ENCODE data around the gene STK11.
"Not testable (repeated sequence)": the region's sequence is repeated elsewhere in the genome, so short reads cannot be mapped to it uniquely, and the experiment has no call there.

Gene STK11

DNA sequence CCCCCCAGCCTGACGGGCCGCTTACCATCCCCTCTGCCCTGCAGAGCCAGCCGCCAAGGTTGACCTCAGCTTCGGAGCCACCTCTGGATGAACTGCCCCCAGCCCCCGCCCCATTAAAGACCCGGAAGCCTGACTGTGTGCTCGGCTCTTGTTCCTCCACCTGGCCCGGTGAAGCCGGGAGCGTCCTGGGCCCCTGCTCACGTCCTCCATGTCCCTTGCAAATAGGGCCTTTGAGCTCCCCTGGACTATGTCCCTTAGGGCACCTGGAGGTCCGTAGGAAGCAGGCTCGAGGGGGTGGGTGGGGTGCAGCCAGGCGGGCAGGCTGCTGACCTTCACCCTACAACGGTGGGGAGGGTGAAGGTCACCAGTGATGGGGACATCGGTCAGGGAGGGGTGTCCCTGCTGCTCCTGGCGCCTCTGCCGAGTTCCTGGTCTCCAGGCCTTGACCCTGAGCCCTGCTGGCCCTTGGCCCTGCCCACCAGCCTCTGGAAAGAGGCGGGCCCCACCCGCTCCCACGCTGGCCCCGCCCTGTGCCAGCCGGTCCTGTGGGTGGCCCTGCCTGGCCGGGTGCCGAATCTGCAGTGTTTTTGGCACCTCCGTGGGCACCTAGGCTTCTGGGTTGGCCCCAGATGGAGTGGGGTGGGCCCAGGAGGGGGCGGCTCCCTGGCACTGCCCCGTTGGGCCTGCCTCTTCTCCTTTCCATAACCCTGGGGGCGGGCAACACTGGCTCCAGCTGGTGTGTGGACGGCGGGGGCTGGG lies 39.3 kb downstream of the STK11 start:
- no peak for DNase-seq (ENCODE audit: low read depth)
- TF ChIP-seq, protein P1, sequence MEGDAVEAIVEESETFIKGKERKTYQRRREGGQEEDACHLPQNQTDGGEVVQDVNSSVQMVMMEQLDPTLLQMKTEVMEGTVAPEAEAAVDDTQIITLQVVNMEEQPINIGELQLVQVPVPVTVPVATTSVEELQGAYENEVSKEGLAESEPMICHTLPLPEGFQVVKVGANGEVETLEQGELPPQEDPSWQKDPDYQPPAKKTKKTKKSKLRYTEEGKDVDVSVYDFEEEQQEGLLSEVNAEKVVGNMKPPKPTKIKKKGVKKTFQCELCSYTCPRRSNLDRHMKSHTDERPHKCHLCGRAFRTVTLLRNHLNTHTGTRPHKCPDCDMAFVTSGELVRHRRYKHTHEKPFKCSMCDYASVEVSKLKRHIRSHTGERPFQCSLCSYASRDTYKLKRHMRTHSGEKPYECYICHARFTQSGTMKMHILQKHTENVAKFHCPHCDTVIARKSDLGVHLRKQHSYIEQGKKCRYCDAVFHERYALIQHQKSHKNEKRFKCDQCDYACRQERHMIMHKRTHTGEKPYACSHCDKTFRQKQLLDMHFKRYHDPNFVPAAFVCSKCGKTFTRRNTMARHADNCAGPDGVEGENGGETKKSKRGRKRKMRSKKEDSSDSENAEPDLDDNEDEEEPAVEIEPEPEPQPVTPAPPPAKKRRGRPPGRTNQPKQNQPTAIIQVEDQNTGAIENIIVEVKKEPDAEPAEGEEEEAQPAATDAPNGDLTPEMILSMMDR (conservative IDR thresholded peaks at IDR 0.05; ENCODE audit: low read depth, low read length), result no peak
- H3K4me3 ChIP-seq (ENCODE audit: low read length), result no peak overlapping the region

DNA sequence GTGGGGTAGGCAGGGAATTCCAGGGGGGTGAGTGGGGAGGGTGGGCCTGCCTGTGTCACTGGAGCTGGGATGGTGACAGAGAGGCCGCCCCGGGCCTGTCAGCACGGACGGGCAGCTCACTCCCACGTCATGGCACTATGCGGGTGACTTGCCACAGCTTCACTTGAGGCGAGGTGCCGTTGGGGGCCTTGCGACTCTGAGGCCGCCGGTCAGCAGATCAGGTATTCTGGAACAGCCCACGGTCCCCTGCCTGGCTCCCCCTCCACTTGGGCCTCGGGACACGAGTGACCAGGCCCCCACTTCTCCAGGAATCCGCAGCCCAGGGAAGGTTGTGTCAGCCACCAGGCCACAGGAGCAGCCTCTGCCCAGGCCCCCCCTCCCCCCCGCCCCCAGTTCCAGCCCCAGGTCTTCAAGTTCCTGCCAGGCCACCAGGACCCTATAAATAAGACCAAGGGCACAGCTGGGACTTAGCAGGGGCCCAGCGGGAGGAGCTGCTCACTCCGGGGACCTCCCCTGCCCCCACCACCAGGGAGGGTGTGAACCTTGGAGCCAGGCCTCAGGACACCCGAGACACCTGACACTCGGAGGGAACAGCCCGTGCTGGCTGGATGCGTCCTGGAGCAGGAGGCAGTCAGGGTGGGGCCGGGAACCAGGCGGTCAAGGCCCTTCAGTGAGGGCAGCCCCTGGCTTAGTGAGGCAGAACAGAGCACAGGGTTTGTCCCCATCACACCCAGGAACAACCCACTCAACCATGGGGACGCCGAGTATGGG lies 40.1 kb downstream of the STK11 start:
- DNase-seq (ENCODE audit: low read depth), result no peak
- TF ChIP-seq, protein P1 (conservative IDR thresholded peaks at IDR 0.05; ENCODE audit: low read depth, low read length), result no peak
- H3K4me3 ChIP-seq (ENCODE audit: low read length), result no peak overlapping the region

DNA sequence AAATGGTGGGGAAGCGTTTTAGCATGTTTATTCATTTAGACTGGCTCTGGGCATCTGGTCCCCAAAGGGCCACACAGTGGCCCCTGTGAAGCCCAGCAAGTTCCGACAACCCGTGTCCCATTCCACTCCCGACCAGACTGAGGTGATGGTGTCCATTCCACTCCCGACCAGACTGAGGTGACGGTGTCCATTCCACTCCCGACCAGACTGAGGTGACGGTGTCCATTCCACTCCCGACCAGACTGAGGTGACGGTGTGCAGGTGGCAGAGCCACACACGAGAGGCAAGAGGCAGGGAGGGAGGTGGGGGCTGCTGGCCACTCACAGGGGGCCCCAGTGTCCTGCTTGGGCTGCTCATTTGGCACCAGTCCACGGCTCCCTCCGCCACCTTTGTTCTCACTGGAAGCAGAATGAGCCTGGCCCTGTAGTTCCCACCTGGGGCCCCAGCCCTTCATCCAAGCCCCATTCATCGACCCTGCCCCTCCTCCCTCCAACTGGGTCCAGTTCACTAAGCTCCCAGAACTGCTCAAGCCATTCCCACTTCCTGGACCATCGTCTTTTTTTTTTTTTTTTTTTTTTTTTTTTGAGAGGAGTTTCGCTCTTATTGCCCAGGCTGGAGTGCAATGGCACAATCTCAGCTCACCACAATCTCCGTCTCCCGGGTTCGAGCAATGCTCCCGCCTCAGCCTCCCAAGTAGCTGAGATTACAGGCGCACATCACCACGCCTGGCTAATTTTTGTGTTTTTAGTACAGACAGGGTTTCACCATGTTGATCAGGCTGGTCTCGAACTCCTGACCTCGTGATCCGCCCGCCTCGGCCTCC lies 40.9 kb downstream of the STK11 start:
- not testable (repeated sequence) for H3K4me3 ChIP-seq (ENCODE audit: low read length); DNase-seq (ENCODE audit: low read depth)

DNA sequence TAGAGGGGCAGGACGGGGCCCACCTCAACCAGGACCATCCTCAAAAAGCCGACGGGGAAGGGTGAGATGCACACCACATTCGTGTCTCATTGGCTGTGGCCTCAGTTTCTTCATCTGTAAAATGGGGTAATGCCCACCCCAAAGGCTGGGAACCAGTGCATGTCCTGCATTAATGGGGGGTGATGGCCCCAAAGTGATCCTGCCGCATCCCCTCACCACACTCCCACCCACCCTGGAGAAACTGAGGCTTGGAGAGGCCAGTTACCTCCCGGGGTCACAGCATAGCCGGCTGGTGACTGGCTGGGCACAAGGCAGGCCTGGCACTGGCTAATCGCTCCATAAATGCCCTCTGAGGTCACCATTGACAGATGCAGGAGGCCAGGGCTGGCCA lies 42.2 kb downstream of the STK11 start:
- peak overlapping the region; percentile 39 for H3K4me3 ChIP-seq (ENCODE audit: low read length)
- no peak for DNase-seq (ENCODE audit: low read depth)
- TF ChIP-seq, protein P1 (conservative IDR thresholded peaks at IDR 0.05; ENCODE audit: low read depth, low read length), result no peak

DNA sequence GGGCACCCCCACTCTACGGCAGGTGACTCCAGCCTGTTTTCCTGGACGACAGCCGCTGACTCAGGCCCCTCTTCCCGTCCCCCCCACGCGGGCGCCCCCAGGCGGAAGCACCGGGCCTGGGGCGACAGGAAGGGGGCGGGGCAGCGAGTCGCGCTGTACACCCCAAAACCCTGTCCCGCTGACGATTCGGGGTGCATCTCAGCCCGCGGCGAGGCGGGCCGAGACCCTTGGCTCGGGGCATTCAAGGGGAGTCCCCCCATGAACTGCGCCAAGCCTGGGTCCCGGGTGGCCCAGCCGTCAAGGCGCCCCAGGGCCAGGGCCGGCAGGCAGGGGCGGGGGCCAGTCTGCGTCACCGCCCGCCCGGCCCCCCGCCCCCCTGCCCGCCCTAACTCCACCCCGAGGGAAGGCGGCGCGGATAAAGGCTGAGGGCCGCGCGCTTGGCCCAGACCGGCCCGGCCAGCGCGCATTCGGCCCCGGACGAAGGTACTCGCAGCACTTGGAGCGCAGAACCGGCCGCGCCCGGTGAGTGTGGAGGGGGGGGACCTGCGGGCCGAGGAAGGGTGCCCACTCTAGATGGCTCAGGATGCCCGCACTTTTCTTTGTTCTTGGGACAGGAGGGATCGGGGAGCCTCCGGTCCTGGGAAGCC lies 42.7 kb downstream of the STK11 start, which contains the start of gene MIDN:
Gene MIDN, plus strand, starts transcription at position 445 of the 647 bp plus-strand sequence. CDS start 1,714 bp downstream, outside the sequence.
- TF ChIP-seq, protein P1 (conservative IDR thresholded peaks at IDR 0.05; ENCODE audit: low read depth, low read length), result peak; percentile 50
- H3K4me3 ChIP-seq (ENCODE audit: low read length), result peak within 1 kb of the TSS; percentile 70
- DNase-seq (ENCODE audit: low read depth), result no peak

DNA sequence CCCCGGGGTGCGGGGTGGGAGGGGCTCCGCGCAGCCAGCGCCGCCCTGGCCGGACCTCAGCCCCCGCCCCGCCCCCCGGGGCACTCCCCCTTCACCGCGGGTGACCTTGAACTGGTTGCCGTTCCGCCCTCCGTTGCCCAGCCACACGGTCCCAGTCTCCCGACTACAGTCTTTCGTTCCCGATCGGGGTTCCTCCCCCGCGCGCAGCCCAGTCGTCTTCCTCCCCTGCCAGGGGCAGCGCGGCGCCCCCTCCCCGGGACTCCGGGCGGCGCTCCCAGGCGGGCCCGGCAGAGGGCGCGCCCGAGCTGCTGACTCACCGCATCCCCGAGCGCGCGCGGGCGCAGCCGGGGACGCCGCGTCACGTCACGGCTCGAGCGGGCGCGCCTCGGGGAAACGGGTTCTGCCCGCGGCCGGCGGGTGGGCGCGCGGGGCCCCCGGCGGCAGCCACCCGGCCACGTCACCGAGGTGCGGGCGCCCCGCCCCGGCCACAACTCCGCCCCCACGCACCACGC lies 43.3 kb downstream of the STK11 start:
- no peak for DNase-seq (ENCODE audit: low read depth)
- H3K4me3 ChIP-seq (ENCODE audit: low read length), result peak overlapping the region; percentile 70
- TF ChIP-seq, protein P1 (conservative IDR thresholded peaks at IDR 0.05; ENCODE audit: low read depth, low read length), result peak; percentile 55
